Right cardiac atrium (tissue), 5 donors: ENCODE measurements around the gene GPR78. TPM values are rescaled to one million over a fixed set of nuclear protein-coding genes. Genes with fewer than 3 reads are reported as not detected.

Experiments
- ATAC-seq, 2 donors: fragments of 200-7000 bp; cut with Tn5 transposase; one replicate each; pipeline versions ENCODE4 v1.8.0 to v1.9.1; 2020; ENCODE audit warnings: moderate library complexity in 2 of 2, mild to moderate bottlenecking in 1 of 2
- DNase-seq, 3 donors: peaks; one replicate each; pipeline ENCODE4 v3.0.0-alpha.2; 2020
- H3K27ac ChIP-seq: one replicate; pipeline ENCODE4 v1.5.1; 2013; ENCODE audit warnings: mild to moderate bottlenecking, low read length, control low read depth, moderate library complexity
- H3K27me3 ChIP-seq: one replicate; pipeline ENCODE4 v1.6.1; 2013; ENCODE audit not compliant: control insufficient read depth, insufficient read depth
- H3K4me1 ChIP-seq: one replicate; pipeline ENCODE4 v1.6.1; 2013; ENCODE audit warnings: low read length; ENCODE audit not compliant: control insufficient read depth, insufficient read depth
- H3K4me3 ChIP-seq: one replicate; pipeline ENCODE4 v1.5.1; 2013; ENCODE audit warnings: low read length, control low read depth
- H3K9me3 ChIP-seq: one replicate; pipeline ENCODE4 v1.6.1; 2013; ENCODE audit warnings: low read length; ENCODE audit not compliant: control insufficient read depth
- WGBS: extraction: QIAGEN DNeasy Blood & Tissue Kit; methylation state at CpG from one replicate; pipeline ENCODE4 v1.1.7; 2013; 5-methylcytosine and 5-hydroxymethylcytosine counted together
- intact Hi-C, 4 donors: fragments of 100-400 bp; cut with DNase I; formaldehyde crosslinking; loops; one replicate each; pipeline versions ENCODE4 v1.11.0 to v1.14.0; 2022 to 2023
- polyA plus RNA-seq: library from polyadenylated mRNA; stranded (reverse); fragments of 200-250 nt; gene quantifications from one replicate; pipeline ENCODE4 v1.2.3, GENCODE V29; 2013
- total RNA-seq, 4 donors: library from RNA; stranded (reverse); fragmentation: NEBNext Ultra II Directional; extraction: Animal tissue kit (Norgen Biotek cat#: 25700); gene quantifications; one replicate each; pipeline ENCODE4 v1.2.1, GENCODE V29; 2021
- donor health status: healthy with polysubstance abuse.
- donor health status: DM: no; HTN: yes; CAD: no.
- donor health status: DM: no; HTN: no; CAD: no.
- donor health status: DM: no; HTN: yes; CAD: no; lungs with severe emphysema.
- donor health status: DM: yes; HTN: yes; CAD: no.

Gene GPR78
- total and polyA plus RNA-seq, 5 donors: 0.09 to 0.12 TPM; not detected in 3

DNA sequence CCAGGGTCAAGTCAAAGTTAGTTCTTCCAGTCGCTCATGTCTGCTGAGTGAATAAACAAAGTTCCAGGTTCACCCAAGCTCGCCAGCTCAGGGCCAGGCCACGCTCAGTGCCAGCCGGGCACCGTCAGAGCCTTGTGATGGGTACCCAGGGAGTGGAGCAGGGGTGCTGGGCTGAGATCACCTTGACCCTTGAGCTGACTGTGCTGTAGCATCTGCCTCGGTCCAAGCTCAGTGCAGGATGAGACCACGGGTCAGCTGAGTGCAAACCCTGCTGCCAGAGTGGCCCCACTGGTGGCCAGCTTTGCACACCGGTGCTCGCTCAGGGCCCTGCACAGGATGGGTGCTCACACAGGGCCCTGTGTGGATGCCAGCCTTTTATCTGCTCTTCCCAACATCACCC, 16.7 kb downstream of the GPR78 start:
- Histone ChIP-seq H3K27ac (no peak overlapping the region), H3K4me1 (no peaks in the 10 kb centered on the region)
- 78% methylated on average over 9 of the region's 9 CpGs for WGBS

GRCh38 chr4:8597319-8597718, 17.1 kb downstream of the GPR78 start:
- 74% methylated on average over 13 of the region's 13 CpGs for WGBS
- H3K4me3 ChIP-seq: no peak overlapping the region
- no peaks in the 10 kb centered on the region for H3K9me3 ChIP-seq
- intact Hi-C loops: no loop called here
- no peaks in the 10 kb centered on the region for H3K27me3 ChIP-seq
- ATAC-seq (no peak), DNase-seq (no peak)
- no peaks in the 10 kb centered on the region for H3K4me1 ChIP-seq
- no peak overlapping the region for H3K27ac ChIP-seq

More for the DNA sequence above, 16.7 kb downstream of the GPR78 start:
- no peaks in the 10 kb centered on the region for H3K9me3 ChIP-seq
- H3K27me3 ChIP-seq: no peaks in the 10 kb centered on the region
- ATAC-seq (no peak), DNase-seq (peak in 1 of 3 donors; percentile 53)
- intact Hi-C loops: no loop called here
- no peak overlapping the region for H3K4me3 ChIP-seq

- DNase-seq (peak in 1 of 3 donors; percentile 16), ATAC-seq (no peak)
- H3K27me3 ChIP-seq: no peaks in the 10 kb centered on the region
- no peak overlapping the region for H3K27ac ChIP-seq
- H3K9me3 ChIP-seq: no peaks in the 10 kb centered on the region
- no peaks in the 10 kb centered on the region for H3K4me1 ChIP-seq
- intact Hi-C loops: no loop called here
- WGBS: 79% methylated on average over 15 of the region's 15 CpGs
- H3K4me3 ChIP-seq: no peak overlapping the region
These were observed 17.6 kb downstream of the GPR78 start for GRCh38 chr4:8597791-8598190.

GRCh38 chr4:8598391-8599090, 18.3 kb downstream of the GPR78 start:
- intact Hi-C loops: no loop called here
- H3K4me1 ChIP-seq: no peaks in the 10 kb centered on the region
- ATAC-seq (no peak), DNase-seq (peak in 1 of 3 donors; percentile 35)
- H3K27ac ChIP-seq: no peak overlapping the region
- H3K4me3 ChIP-seq: no peak overlapping the region
- H3K27me3 ChIP-seq: no peaks in the 10 kb centered on the region
- no peaks in the 10 kb centered on the region for H3K9me3 ChIP-seq
- WGBS: 77% methylated on average over 19 of the region's 19 CpGs

- H3K4me1 ChIP-seq: no peaks in the 10 kb centered on the region
- WGBS: 81% methylated on average over 8 of the region's 8 CpGs
- H3K27ac ChIP-seq: no peak overlapping the region
- H3K9me3 ChIP-seq: no peaks in the 10 kb centered on the region
- intact Hi-C loops: no loop called here
- DNase-seq: peak in 1 of 3 donors; percentile 30
- no peak overlapping the region for H3K4me3 ChIP-seq
- no peaks in the 10 kb centered on the region for H3K27me3 ChIP-seq
- ATAC-seq: no peak
These were observed 18.9 kb downstream of the GPR78 start for GRCh38 chr4:8599091-8599460.

- ATAC-seq: no peak
- WGBS: 60% methylated on average over 9 of the region's 9 CpGs
These were observed 19.5 kb downstream of the GPR78 start for GRCh38 chr4:8599657-8600056.

DNA sequence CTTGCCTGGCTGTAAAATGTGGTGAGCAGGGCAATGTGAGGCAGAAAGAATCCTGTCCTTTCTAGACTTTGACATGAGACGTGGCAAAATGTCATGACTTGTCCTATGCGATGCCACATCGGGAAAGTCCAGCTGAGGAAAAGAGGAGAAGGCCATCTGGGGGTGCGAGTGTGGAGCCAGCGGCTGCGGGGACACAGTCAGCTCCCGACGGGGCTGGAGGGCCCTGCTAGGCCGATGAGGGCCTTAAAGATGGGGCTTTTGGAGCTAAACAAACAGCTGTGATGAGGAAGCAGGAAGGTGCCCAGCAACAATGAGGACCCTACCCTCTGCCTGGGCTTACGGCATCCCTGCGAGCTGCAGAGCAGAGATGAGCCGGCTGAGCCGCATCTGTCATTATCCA, 20.1 kb downstream of the GPR78 start:
- no peaks in the 10 kb centered on the region for H3K9me3 ChIP-seq
- intact Hi-C loops: loop anchor here in 2 of 4 donors (10.0 kb wide), 1 partner anchor 315 kb away; no protein-coding TSS in a partner anchor
- no peak for ATAC-seq
- H3K4me3 ChIP-seq: no peak overlapping the region
- H3K27me3 ChIP-seq: no peaks in the 10 kb centered on the region
- no peak overlapping the region for H3K27ac ChIP-seq
- no peaks in the 10 kb centered on the region for H3K4me1 ChIP-seq
- WGBS: 91% methylated on average over 13 of the region's 13 CpGs
- peak in 2 of 3 donors; percentile 7 to 19 for DNase-seq

More at GRCh38 chr4:8599657-8600056, 19.5 kb downstream of the GPR78 start:
- DNase-seq: peak in 1 of 3 donors; percentile 23
- Histone ChIP-seq H3K9me3 (no peaks in the 10 kb centered on the region), H3K27ac (no peak overlapping the region), H3K4me3 (no peak overlapping the region), H3K4me1 (no peaks in the 10 kb centered on the region), H3K27me3 (no peaks in the 10 kb centered on the region)
- intact Hi-C loops: loop anchor here in 2 of 4 donors (10.0 kb wide), 1 partner anchor 315 kb away; no protein-coding TSS in a partner anchor

GRCh38 chr4:8600686-8601085, 20.5 kb downstream of the GPR78 start:
- no peaks in the 10 kb centered on the region for H3K27me3 ChIP-seq
- intact Hi-C loops: loop anchor here in 2 of 4 donors (10.0 kb wide), 1 partner anchor 314 kb away; no protein-coding TSS in a partner anchor

DNA sequence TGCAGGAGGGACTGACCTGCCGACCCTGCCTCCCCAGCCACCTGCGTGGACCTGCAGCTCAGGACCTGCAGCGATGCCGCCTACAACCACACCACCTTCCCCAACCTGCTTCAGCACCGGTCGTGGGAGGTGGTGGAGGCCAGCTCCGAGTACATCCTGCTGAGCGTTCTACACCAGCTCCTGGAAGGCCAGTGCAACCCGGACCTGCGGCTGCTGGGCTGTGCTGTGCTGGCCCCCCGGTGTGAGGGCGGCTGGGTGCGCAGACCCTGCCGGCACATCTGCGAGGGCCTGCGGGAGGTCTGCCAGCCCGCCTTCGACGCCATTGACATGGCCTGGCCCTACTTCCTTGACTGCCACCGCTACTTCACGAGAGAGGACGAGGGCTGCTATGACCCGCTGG, 20.9 kb downstream of the GPR78 start:
- intact Hi-C loops: loop anchor here in 2 of 4 donors (10.0 kb wide), 1 partner anchor 314 kb away; no protein-coding TSS in a partner anchor
- no peak overlapping the region for H3K27ac ChIP-seq
- no peaks in the 10 kb centered on the region for H3K27me3 ChIP-seq
- ATAC-seq (no peak), DNase-seq (peak in 2 of 3 donors; percentile 23 to 41)
- no peaks in the 10 kb centered on the region for H3K9me3 ChIP-seq
- WGBS: 88% methylated on average over 23 of the region's 23 CpGs
- H3K4me1 ChIP-seq: no peaks in the 10 kb centered on the region
- no peak overlapping the region for H3K4me3 ChIP-seq

More at GRCh38 chr4:8600686-8601085, 20.5 kb downstream of the GPR78 start:
- DNase-seq: peak in 2 of 3 donors; percentile 12 to 29
- no peaks in the 10 kb centered on the region for H3K4me1 ChIP-seq
- WGBS: 84% methylated on average over 12 of the region's 12 CpGs
- H3K9me3 ChIP-seq: no peaks in the 10 kb centered on the region
- ATAC-seq: no peak
- H3K27ac ChIP-seq: no peak overlapping the region
- no peak overlapping the region for H3K4me3 ChIP-seq

GRCh38 chr4:8601556-8601955, 21.4 kb downstream of the GPR78 start:
- no peaks in the 10 kb centered on the region for H3K27me3 ChIP-seq
- H3K27ac ChIP-seq: no peak overlapping the region
- no peaks in the 10 kb centered on the region for H3K9me3 ChIP-seq
- H3K4me1 ChIP-seq: no peaks in the 10 kb centered on the region
- ATAC-seq (no peak), DNase-seq (peak in 2 of 3 donors; percentile 27 to 31)
- no peak overlapping the region for H3K4me3 ChIP-seq
- WGBS: 83% methylated on average over 10 of the region's 10 CpGs
- intact Hi-C loops: loop anchor here in 2 of 4 donors (10.0 kb wide), 1 partner anchor 313 kb away; no protein-coding TSS in a partner anchor

- WGBS: 64% methylated on average over 19 of the region's 19 CpGs
- ATAC-seq (no peak), DNase-seq (peak in 1 of 3 donors; percentile 9)
- Histone ChIP-seq H3K9me3 (no peaks in the 10 kb centered on the region), H3K4me1 (no peaks in the 10 kb centered on the region), H3K27ac (no peak overlapping the region), H3K27me3 (no peaks in the 10 kb centered on the region), H3K4me3 (no peak overlapping the region)
- intact Hi-C loops: loop anchor here in 2 of 4 donors (10.0 kb wide), 1 partner anchor 312 kb away; no protein-coding TSS in a partner anchor
These were observed 22.7 kb downstream of the GPR78 start for GRCh38 chr4:8602686-8603430.
